Activated CD8-positive, alpha-beta T cell treated with anti-CD3 and anti-CD28 coated beads, Interleukin-2, amount 10 ng/mL, durations not matched to agents 7 days and 5 days (primary cell): Measurements from ENCODE around the gene EEF1A1. TPM values are rescaled to one million over a fixed set of nuclear protein-coding genes. Genes with fewer than 3 reads are reported as not detected.

Experiments
- ATAC-seq: fragments of 150-1000 bp; cut with Tn5 transposase; one replicate; pipeline ENCODE4 v1.10.0; 2021; ENCODE audit warnings: moderate library complexity
- CTCF ChIA-PET: fragments of 350-600 bp; sonication (Branson Sonifier 250); formaldehyde crosslinking; loops from one replicate; lab custom pipeline; 2021; ENCODE audit warnings: antibody characterized with exemption; lab: Charles Lee
- POLR2A ChIA-PET: fragments of 350-600 bp; sonication (Branson Sonifier 250); formaldehyde crosslinking; loops from one replicate; lab custom pipeline; 2021; ENCODE audit warnings: antibody characterized with exemption; lab: Charles Lee
- DNase-seq: peaks from one replicate; pipeline ENCODE4 v3.0.0-alpha.2; 2020
- H3K27ac Mint-ChIP-seq: one replicate; pipeline ENCODE4 v1.8.0; 2021; ENCODE audit warnings: mild to moderate bottlenecking, mixed read lengths
- H3K27me3 Mint-ChIP-seq: one replicate; pipeline ENCODE4 v1.8.0; 2021; ENCODE audit warnings: low read depth, mixed read lengths
- H3K36me3 Mint-ChIP-seq: one replicate; pipeline ENCODE4 v1.8.0; 2021; ENCODE audit warnings: low read depth, mixed read lengths
- H3K4me1 Mint-ChIP-seq: one replicate; pipeline ENCODE4 v1.8.0; 2021; ENCODE audit warnings: low read depth, mixed read lengths
- H3K4me3 Mint-ChIP-seq: one replicate; pipeline ENCODE4 v1.8.0; 2021; ENCODE audit warnings: mild to moderate bottlenecking, mixed read lengths
- H3K9me3 Mint-ChIP-seq: one replicate; pipeline ENCODE4 v1.8.0; 2022; ENCODE audit warnings: mixed read lengths; ENCODE audit not compliant: insufficient read depth
- total RNA-seq, 2 experiments: library from RNA; stranded (reverse); gene quantifications; one replicate each; pipeline ENCODE4 v1.2.3, GENCODE V29; 2021

EEF1A1 gene
- total RNA-seq, 2 experiments from 2014 or later: 7,075 to 7,486 TPM

DNA sequence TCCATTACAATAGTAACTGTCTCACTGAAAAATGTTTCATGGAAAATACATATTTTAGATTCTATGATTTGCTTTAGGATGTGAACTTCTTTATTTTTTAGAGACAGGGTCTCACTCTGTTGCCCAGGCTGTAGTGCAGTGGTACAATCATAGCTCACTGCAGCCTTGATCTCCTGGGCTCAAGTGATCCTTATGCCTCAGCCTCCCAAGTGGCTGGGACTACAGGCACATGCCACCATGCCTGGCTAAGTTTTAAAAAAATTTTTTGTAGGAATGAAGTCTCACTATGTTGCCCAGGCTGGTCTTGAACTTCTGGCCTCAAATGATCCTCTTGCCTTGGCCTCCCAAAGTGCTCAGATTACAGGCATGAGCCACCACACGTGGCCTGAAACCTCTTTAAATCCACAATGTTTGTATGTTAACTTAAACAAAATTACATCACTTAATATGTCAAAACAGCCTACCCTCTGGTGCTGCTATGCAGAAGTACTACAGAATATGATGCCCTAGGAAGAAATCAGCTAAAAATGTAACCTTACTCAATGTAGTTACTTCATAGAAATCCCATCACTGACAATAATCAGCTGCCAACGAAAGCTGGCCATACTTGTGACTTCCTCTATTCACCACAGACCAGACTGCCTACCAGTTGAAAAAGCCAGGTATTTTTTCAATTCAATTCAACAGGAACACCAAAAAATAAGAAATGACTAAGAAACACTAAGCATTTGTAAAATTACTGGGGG, 17.6 kb downstream of the EEF1A1 start:
- Mint-ChIP-seq H3K27ac (peak overlapping the region; percentile 68), H3K36me3 (peaks cover 31% of the 10 kb centered on the region), H3K9me3 (no peaks in the 10 kb centered on the region), H3K4me1 (peaks cover 9% of the 10 kb centered on the region), H3K4me3 (no peak overlapping the region), H3K27me3 (no peaks in the 10 kb centered on the region)
- ATAC-seq (no peak), DNase-seq (no peak)
- ChIA-PET CTCF (interaction anchor here (0.6 to 1.6 kb wide), 4 partner anchors 11 to 149 kb away, joined by 3 to 6 read pairs (median 3); no protein-coding TSS in a partner anchor), POLR2A (interaction anchor here (0.9 to 2.2 kb wide), 3 partner anchors 10 to 28 kb away, joined by 3 to 8 read pairs (median 5); no protein-coding TSS in a partner anchor)

GRCh38 chr6:73497915-73498314, 22.9 kb downstream of the EEF1A1 start:
- DNase-seq: no peak
- ChIA-PET POLR2A (interaction anchor here (1.1 to 1.5 kb wide), 3 partner anchors 16 to 24 kb away, joined by 3 to 4 read pairs (median 3); no protein-coding TSS in a partner anchor), CTCF (interaction anchor here (0.6 to 1.5 kb wide), 2 partner anchors 155 to 177 kb away, joined by 4 read pairs; no protein-coding TSS in a partner anchor)
- Mint-ChIP-seq H3K27ac (no peak overlapping the region), H3K27me3 (no peaks in the 10 kb centered on the region), H3K36me3 (peaks cover 35% of the 10 kb centered on the region), H3K4me1 (peaks cover 2% of the 10 kb centered on the region), H3K9me3 (no peaks in the 10 kb centered on the region), H3K4me3 (no peak overlapping the region)
- no peak for ATAC-seq

DNA sequence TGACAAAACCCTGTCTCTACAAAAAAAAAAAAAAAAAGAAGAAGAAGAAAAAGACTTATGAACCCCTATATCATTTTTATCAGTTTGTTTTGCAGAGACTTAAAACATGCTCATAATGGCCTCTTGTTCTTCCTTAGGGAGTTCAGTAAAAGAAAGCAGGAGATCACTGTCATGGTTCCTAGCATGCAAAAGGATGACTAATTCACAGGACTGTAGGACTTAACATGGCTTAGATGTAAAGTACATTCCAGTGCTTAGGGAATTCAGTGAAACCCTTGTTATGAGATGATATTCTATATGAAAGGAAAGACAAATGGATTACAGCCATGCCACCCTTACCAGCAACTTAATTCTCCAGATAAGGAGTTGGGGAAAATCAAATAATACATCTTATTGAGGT, 29.5 kb downstream of the EEF1A1 start:
- ChIA-PET POLR2A (interaction anchor here (1.9 kb wide), 1 partner anchor 30 kb away, joined by 5 read pairs; the partner anchor contains the start of gene MTO1), CTCF (no interaction called here)
- ATAC-seq (no peak), DNase-seq (no peak)
- H3K9me3 Mint-ChIP-seq: no peaks in the 10 kb centered on the region
- H3K4me3 Mint-ChIP-seq: no peak overlapping the region
- peaks cover 62% of the 10 kb centered on the region for H3K36me3 Mint-ChIP-seq
- peaks cover 5% of the 10 kb centered on the region for H3K4me1 Mint-ChIP-seq
- no peaks in the 10 kb centered on the region for H3K27me3 Mint-ChIP-seq
- H3K27ac Mint-ChIP-seq: no peak overlapping the region

DNA sequence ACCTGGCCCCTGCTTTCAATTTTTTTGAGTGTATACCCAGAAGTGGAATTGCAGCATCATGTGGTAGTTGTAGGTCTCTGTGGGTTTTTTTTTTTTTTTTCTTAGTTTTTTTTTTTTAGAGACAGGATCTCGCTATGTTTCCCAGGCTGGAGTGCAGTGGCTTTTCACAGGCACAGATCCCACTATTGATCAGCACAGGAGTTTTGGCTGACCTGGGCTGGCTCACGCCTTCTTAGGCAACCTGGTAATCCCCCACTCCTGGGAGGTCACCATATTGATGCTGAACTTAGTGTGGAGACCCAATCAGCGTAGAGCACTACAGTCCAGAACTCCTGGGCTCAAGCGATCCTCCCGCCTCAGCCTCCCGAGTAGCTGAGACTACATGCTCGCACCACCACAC, 33.4 kb downstream of the EEF1A1 start:
- H3K9me3 Mint-ChIP-seq: no peaks in the 10 kb centered on the region
- peaks cover 76% of the 10 kb centered on the region for H3K36me3 Mint-ChIP-seq
- ChIA-PET POLR2A (interaction anchor here (1.0 kb wide), 1 partner anchor 13 kb away, joined by 4 read pairs; no protein-coding TSS in a partner anchor), CTCF (interaction anchor here (1.0 kb wide), 1 partner anchor 25 kb away, joined by 3 read pairs; the partner anchor contains the start of gene MTO1)
- no peak for ATAC-seq
- H3K27me3 Mint-ChIP-seq: no peaks in the 10 kb centered on the region
- no peak for DNase-seq
- H3K4me1 Mint-ChIP-seq: peaks cover 5% of the 10 kb centered on the region
- H3K27ac Mint-ChIP-seq: no peak overlapping the region
- no peak overlapping the region for H3K4me3 Mint-ChIP-seq

DNA sequence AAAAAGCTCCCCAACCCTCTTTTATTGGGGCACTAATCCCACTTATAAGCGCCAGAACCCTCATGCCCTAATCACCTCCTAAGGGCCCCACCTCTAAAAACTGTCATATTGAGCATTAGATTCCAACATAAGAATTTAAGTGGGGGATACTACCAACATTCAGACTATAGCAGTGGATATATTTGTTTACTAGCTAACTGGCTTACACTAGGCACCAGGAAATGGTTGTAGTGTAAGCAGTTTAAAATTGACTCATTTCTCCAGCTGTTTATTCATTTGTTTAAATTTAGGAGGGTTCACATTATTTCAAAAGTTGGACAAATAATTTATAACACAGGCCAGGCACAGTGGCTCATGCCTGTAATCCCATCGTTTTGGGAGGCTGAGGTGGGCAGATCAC, 36.4 kb downstream of the EEF1A1 start:
- H3K27me3 Mint-ChIP-seq: no peaks in the 10 kb centered on the region
- H3K36me3 Mint-ChIP-seq: peaks cover 73% of the 10 kb centered on the region
- no peaks in the 10 kb centered on the region for H3K9me3 Mint-ChIP-seq
- H3K4me3 Mint-ChIP-seq: no peak overlapping the region
- ChIA-PET POLR2A (interaction anchor here (1.1 to 1.5 kb wide), 2 partner anchors 29 to 33 kb away, joined by 3 to 6 read pairs; no protein-coding TSS in a partner anchor), CTCF (interaction anchor here (0.6 kb wide), 1 partner anchor 22 kb away, joined by 3 read pairs; no protein-coding TSS in a partner anchor)
- no peak for DNase-seq
- ATAC-seq: no peak
- no peaks in the 10 kb centered on the region for H3K4me1 Mint-ChIP-seq
- H3K27ac Mint-ChIP-seq: no peak overlapping the region

DNA sequence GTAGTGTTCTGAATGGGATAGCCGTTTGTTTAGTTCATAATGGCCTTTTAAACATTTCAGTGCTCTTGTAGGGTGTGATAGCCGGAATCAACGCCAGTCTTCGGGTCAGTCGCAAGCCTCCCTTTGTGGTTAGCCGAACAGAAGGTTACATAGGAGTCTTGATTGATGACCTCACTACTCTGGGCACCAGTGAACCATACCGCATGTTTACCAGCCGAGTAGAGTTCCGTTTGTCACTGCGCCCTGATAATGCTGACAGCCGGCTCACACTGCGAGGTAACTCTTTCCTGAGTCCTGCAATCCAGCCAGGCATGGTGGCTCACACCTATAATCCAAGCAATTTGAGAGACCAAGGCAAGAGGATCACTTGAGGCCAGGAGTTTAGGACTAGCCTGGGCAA, 38.9 kb downstream of the EEF1A1 start:
- POLR2A ChIA-PET: interaction anchor here (0.7 kb wide), 1 partner anchor 254 kb away, joined by 3 read pairs; no protein-coding TSS in a partner anchor
- ATAC-seq: no peak
- peaks cover 63% of the 10 kb centered on the region for H3K36me3 Mint-ChIP-seq

DNA sequence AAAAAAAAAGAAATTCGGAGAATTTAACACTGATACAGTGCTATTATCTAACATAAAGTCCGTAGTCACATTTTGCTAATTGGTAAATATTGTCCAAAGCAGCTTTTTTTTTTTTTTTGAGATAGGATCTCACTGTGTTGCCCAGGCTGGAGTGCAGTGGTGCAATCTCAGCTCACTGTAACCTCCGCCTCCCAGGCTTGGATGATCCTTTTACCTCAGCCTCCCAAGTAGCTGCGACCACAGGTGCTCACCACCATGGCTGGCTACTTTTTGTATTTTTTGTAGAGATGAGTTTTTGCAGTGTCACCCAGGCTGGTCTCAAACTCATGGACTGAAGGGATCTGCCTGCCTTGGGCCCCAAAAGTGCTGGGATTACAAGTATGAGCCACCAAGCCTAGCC, 43.4 kb downstream of the EEF1A1 start:
- H3K9me3 Mint-ChIP-seq: no peaks in the 10 kb centered on the region
- H3K4me3 Mint-ChIP-seq: no peak overlapping the region
- no peaks in the 10 kb centered on the region for H3K27me3 Mint-ChIP-seq
- H3K36me3 Mint-ChIP-seq: peaks cover 55% of the 10 kb centered on the region
- no peak for ATAC-seq
- no peak overlapping the region for H3K27ac Mint-ChIP-seq
- peaks cover 1% of the 10 kb centered on the region for H3K4me1 Mint-ChIP-seq
- DNase-seq: peak; percentile 4
- ChIA-PET CTCF (no interaction called here), POLR2A (interaction anchor here (4.4 kb wide), 1 partner anchor 16 kb away, joined by 18 read pairs; the partner anchor contains the start of gene MTO1)

More for the DNA sequence above, 38.9 kb downstream of the EEF1A1 start:
- CTCF ChIA-PET: no interaction called here
- peak overlapping the region; percentile 63 for H3K27ac Mint-ChIP-seq
- DNase-seq: no peak
- no peaks in the 10 kb centered on the region for H3K27me3 Mint-ChIP-seq
- no peak overlapping the region for H3K4me3 Mint-ChIP-seq
- H3K4me1 Mint-ChIP-seq: no peaks in the 10 kb centered on the region
- H3K9me3 Mint-ChIP-seq: no peaks in the 10 kb centered on the region

DNA sequence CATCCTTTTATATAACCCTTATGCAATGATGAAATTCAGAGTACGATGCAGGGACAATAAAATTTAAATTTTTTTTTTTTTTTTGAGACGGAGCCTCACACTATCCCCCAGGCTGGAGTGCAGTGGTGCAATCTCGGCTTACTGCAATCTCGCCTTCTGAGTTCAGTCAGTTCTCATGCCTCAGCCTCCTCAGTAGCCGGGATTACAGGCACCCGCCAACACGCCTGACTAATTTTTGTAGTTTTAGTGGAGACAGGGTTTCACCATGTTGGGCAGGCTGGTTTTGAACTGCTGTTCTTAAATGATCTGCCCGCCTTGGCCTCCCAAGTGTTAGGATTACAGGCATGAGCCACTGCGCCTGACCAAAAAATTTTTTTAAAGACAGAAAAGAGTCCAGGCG, 44.1 kb downstream of the EEF1A1 start:
- H3K36me3 Mint-ChIP-seq: peaks cover 54% of the 10 kb centered on the region
- DNase-seq: peak; percentile 9
- no peak for ATAC-seq
- H3K27ac Mint-ChIP-seq: no peak overlapping the region
- no peaks in the 10 kb centered on the region for H3K9me3 Mint-ChIP-seq
- peaks cover 7% of the 10 kb centered on the region for H3K4me1 Mint-ChIP-seq
- no peaks in the 10 kb centered on the region for H3K27me3 Mint-ChIP-seq
- no peak overlapping the region for H3K4me3 Mint-ChIP-seq
- POLR2A ChIA-PET: interaction anchor here (4.4 kb wide), 1 partner anchor 15 kb away, joined by 18 read pairs; the partner anchor contains the start of gene MTO1
- CTCF ChIA-PET: interaction anchor here (1.2 kb wide), 1 partner anchor 13 kb away, joined by 3 read pairs; no protein-coding TSS in a partner anchor

GRCh38 chr6:73471686-73472290, 49.0 kb downstream of the EEF1A1 start:
- ATAC-seq (no peak), DNase-seq (no peak)
- Mint-ChIP-seq H3K36me3 (peaks cover 52% of the 10 kb centered on the region), H3K27ac (peak overlapping the region; percentile 85), H3K27me3 (no peaks in the 10 kb centered on the region), H3K4me3 (peak overlapping the region; percentile 29), H3K4me1 (peaks cover 18% of the 10 kb centered on the region), H3K9me3 (no peaks in the 10 kb centered on the region)
- ChIA-PET CTCF (interaction anchor here (1.1 to 2.6 kb wide), 5 partner anchors 10 to 181 kb away, joined by 3 to 12 read pairs (median 7); partner anchors contain the start of genes CGAS and MTO1), POLR2A (interaction anchor here (0.7 to 3.4 kb wide), 5 partner anchors 10 to 206 kb away, joined by 3 to 38 read pairs (median 4); partner anchors contain the start of genes CGAS, EEF1A1 and MTO1)
